Fibroblast of lung (primary cell): Measurements from ENCODE around the gene ZDHHC16. TPM values are rescaled to one million over a fixed set of nuclear protein-coding genes. Genes with fewer than 3 reads are reported as not detected.

Experiments
- DNase-seq, 2 donors: peaks; one replicate each; pipeline versions ENCODE4 v3.0.0 to v3.0.0-alpha.2; 2010; ENCODE audit warnings: low read depth in 2 of 2
- H2AFZ ChIP-seq: 2 replicates; pipeline ENCODE4 v1.5.1; 2012; ENCODE audit warnings: low read length, control low read depth, inconsistent platforms
- H3K27ac ChIP-seq: 2 replicates; pipeline ENCODE4 v1.5.1; 2011; ENCODE audit warnings: low read length, control low read depth; ENCODE audit not compliant: insufficient read depth
- H3K27me3 ChIP-seq: 2 replicates; pipeline ENCODE4 v1.5.1; 2011; ENCODE audit warnings: mild to moderate bottlenecking, low read length; ENCODE audit not compliant: control insufficient read depth, insufficient read depth
- H3K36me3 ChIP-seq: 2 replicates; pipeline ENCODE4 v1.5.1; 2011; ENCODE audit warnings: low read length; ENCODE audit not compliant: control insufficient read depth, insufficient read depth
- H3K4me1 ChIP-seq: 2 replicates; pipeline ENCODE4 v1.5.1; 2011; ENCODE audit warnings: low read length; ENCODE audit not compliant: control insufficient read depth, insufficient read depth; ENCODE audit errors: extremely low read depth
- H3K4me2 ChIP-seq: 2 replicates; pipeline ENCODE4 v1.5.1; 2011; ENCODE audit warnings: low read length, control low read depth; ENCODE audit not compliant: insufficient read depth; ENCODE audit errors: extremely low read depth
- H3K4me3 ChIP-seq, 4 experiments: fragments of 200-600 bp in 1 of 4; sonication (generic) in 1 of 4; replicated peaks in 1 of 4; 2 replicates each; pipeline ENCODE4 v1.5.1; 2011 to 2016; ENCODE audit warnings: low read length in 4 of 4, low read depth in 3 of 4, mild to moderate bottlenecking in 3 of 4, control low read depth in 2 of 4, inconsistent platforms in 1 of 4, mixed read lengths in 1 of 4; ENCODE audit not compliant: insufficient read depth in 1 of 4; ENCODE audit errors: control extremely low read depth in 1 of 4
- H3K79me2 ChIP-seq: 2 replicates; pipeline ENCODE4 v1.5.1; 2012; ENCODE audit warnings: mild to moderate bottlenecking, low read length, inconsistent platforms; ENCODE audit not compliant: control insufficient read depth, insufficient read depth
- H3K9ac ChIP-seq: 2 replicates; pipeline ENCODE4 v1.5.1; 2011; ENCODE audit warnings: mild to moderate bottlenecking, low read length, control low read depth; ENCODE audit not compliant: insufficient read depth
- H3K9me3 ChIP-seq: 2 replicates; pipeline ENCODE4 v1.5.1; 2012; ENCODE audit warnings: low read depth, low read length; ENCODE audit not compliant: control insufficient read depth, insufficient read depth
- H4K20me1 ChIP-seq: 2 replicates; pipeline ENCODE4 v1.5.1; 2011; ENCODE audit warnings: low read length; ENCODE audit not compliant: control insufficient read depth, insufficient read depth; ENCODE audit errors: extremely low read depth
- EZH2 ChIP-seq: IDR thresholded peaks from 2 replicates; pipeline ENCODE4 v1.5.1; 2012; ENCODE audit warnings: low read length, control low read depth, mild to moderate bottlenecking; ENCODE audit errors: missing control alignments
- polyA minus RNA-seq: library from RNA; depleted of rRNA, polyadenylated mRNA; stranded (reverse); fragments of >200 nt; gene quantifications from 2 replicates; pipeline ENCODE4 v1.2.3, GENCODE V29; 2011; ENCODE audit warnings: low replicate concordance
- polyA plus RNA-seq, 2 donors: library from polyadenylated mRNA; depleted of rRNA in 1 of 2; stranded (reverse) in 1 of 2; unstranded in 1 of 2; fragments of >200 nt; gene quantifications; 2 replicates each; pipeline ENCODE4 v1.2.1, GENCODE V29; 2011 to 2012; ENCODE audit warnings: missing spikeins in 1 of 2
- total RNA-seq: library from RNA; depleted of rRNA; stranded (reverse); fragments of >200 nt; gene quantifications from 2 replicates; pipeline ENCODE4 v1.2.1, GENCODE V29; 2014
- TF ChIP-seq, protein P1 (sequence below), 2 donors: IDR thresholded peaks in 1 of 2; conservative IDR thresholded peaks in 1 of 2; 1 replicate in 1 of 2; 2 replicates in 1 of 2; pipeline ENCODE4 v1.5.1; 2011 to 2012; ENCODE audit warnings: low read length in 2 of 2, control low read depth in 1 of 2, inconsistent platforms in 1 of 2, low read depth in 1 of 2, mild to moderate bottlenecking in 1 of 2

The ZDHHC16 gene
- total RNA-seq (33.4 and 39.3 TPM in 2 replicates), polyA plus RNA-seq (60.2 and 69.6 TPM in 2 replicates), polyA minus RNA-seq (166 and 196 TPM in 2 replicates)
- 41.3 and 48.9 TPM in 2 replicates for polyA plus RNA-seq (2012)

DNA sequence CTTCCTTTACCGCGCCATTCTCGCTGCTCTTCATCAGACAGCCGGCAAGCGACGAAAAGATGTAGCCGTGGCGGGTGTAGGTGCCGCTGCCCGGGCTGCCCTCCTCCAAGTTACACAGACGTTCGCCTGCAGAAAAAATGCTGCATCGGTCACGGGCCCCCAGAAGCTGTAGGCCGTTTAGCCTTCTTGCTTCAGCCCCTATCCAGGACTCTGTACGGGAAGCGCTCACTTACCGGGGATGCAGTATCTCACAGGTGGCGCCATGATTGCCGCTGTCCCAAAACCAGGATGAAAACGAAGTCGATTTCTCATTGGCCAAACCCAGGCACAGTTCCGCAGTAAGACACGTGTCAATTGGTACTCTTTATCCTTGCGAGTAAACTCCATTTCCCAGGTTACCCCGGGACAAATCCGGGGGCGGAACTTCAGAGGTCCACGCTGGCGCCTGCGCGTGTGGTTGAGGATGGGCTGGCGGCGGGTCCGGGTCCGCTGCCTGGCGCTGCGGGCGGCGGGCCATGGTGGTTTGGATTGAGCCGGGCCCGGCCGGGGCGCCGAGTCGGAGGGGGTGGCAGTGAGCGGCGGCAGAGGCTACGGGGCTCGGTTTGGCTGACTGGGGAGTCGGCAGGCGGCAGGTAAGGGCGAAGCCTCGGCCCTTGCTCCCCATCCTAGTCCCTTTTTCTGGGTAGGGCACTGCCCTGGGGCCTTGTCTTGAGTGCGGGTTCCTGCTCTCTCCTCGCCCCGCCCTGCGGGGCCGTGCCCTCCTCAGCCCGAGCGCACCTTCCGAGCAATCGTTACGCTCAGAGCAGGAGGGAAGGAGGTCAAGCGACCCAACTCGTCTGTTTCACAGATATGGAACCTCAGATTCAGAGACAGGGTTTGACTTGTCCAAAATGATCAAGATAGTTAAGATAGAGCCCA, at the start of gene ZDHHC16, which contains the start of gene EXOSC1:
TSS of gene ZDHHC16 (plus strand) at position 454 of the 918 bp plus-strand sequence. CDS start 5,501 bp downstream, outside the sequence.
TSS of gene EXOSC1 (minus strand) at position 285 of the 918 bp plus-strand sequence. CDS start at position 264, 21 bp downstream.
- TF ChIP-seq EZH2: no peak
- TF ChIP-seq, protein P1, sequence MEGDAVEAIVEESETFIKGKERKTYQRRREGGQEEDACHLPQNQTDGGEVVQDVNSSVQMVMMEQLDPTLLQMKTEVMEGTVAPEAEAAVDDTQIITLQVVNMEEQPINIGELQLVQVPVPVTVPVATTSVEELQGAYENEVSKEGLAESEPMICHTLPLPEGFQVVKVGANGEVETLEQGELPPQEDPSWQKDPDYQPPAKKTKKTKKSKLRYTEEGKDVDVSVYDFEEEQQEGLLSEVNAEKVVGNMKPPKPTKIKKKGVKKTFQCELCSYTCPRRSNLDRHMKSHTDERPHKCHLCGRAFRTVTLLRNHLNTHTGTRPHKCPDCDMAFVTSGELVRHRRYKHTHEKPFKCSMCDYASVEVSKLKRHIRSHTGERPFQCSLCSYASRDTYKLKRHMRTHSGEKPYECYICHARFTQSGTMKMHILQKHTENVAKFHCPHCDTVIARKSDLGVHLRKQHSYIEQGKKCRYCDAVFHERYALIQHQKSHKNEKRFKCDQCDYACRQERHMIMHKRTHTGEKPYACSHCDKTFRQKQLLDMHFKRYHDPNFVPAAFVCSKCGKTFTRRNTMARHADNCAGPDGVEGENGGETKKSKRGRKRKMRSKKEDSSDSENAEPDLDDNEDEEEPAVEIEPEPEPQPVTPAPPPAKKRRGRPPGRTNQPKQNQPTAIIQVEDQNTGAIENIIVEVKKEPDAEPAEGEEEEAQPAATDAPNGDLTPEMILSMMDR (conservative IDR thresholded peaks at IDR 0.05 in 1 of 2, IDR thresholded peaks at IDR 0.05 in 1 of 2; ENCODE audit: low read depth in 1 of 2, low read length in 2 of 2): no peak
- Histone ChIP-seq H3K9ac (peak within 1 kb of the TSS; percentile 80), H2AFZ (peak within 1 kb of the TSS; percentile 96), H4K20me1 (no peaks in the 10 kb centered on the region), H3K27ac (peak within 1 kb of the TSS; percentile 66), H3K4me3 (peak within 1 kb of the TSS; percentile 87 to 97 (median 94)), H3K36me3 (peaks cover 3% of the 10 kb centered on the region), H3K9me3 (no peaks in the 10 kb centered on the region), H3K4me2 (peak within 1 kb of the TSS; percentile 94), H3K4me1 (no peaks in the 10 kb centered on the region), H3K27me3 (no peaks in the 10 kb centered on the region), H3K79me2 (peaks cover 50% of the 10 kb centered on the region)
- peak; percentile 95 to 98 for DNase-seq

- H3K4me1 ChIP-seq: no peaks in the 10 kb centered on the region
- H4K20me1 ChIP-seq: no peaks in the 10 kb centered on the region
- H2AFZ ChIP-seq: no peak overlapping the region
Measured at GRCh38 chr10:97399843-97400545, 46.0 kb upstream of the ZDHHC16 start.

More at GRCh38 chr10:97399843-97400545, 46.0 kb upstream of the ZDHHC16 start:
- Histone ChIP-seq H3K27me3 (no peaks in the 10 kb centered on the region), H3K9ac (peak overlapping the region; percentile 98), H3K27ac (peak overlapping the region; percentile 97), H3K79me2 (peaks cover 6% of the 10 kb centered on the region), H3K4me3 (peak overlapping the region; percentile 77 to 86 (median 80)), H3K9me3 (no peaks in the 10 kb centered on the region), H3K36me3 (peaks cover 2% of the 10 kb centered on the region), H3K4me2 (peak overlapping the region; percentile 87)
- peak; percentile 71 to 76 for DNase-seq
- TF ChIP-seq EZH2: no peak
- TF ChIP-seq, protein P1 (conservative IDR thresholded peaks at IDR 0.05 in 1 of 2, IDR thresholded peaks at IDR 0.05 in 1 of 2; ENCODE audit: low read depth in 1 of 2, low read length in 2 of 2): no peak
